Measurements from ENCODE around the gene NUDCD2.
A peak's percentile ranks its signal among the peaks of the same experiment; 100 is the strongest.
"Not testable (repeated sequence)": the region's sequence is repeated elsewhere in the genome, so short reads cannot be mapped to it uniquely, and the experiment has no call there.

Gene NUDCD2

DNA sequence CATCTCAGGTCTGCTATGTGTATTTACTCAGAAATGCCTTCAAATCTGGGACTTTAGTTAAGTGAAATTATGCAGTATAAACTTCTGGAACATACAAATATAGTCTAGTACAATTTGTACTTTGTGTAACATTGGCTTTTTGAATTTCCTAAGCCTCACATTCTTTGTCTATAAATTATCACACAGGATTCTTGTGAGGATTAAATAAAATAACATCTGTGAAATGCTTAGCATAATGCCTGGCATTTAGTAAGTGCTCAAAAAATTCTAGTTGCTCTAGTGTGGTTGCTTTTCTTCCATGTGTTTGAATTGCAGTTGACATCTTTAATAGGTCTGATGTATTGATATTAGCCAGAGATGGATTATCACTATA, 3.1 kb upstream of the NUDCD2 start:
- no peak for DNase-seq

DNA sequence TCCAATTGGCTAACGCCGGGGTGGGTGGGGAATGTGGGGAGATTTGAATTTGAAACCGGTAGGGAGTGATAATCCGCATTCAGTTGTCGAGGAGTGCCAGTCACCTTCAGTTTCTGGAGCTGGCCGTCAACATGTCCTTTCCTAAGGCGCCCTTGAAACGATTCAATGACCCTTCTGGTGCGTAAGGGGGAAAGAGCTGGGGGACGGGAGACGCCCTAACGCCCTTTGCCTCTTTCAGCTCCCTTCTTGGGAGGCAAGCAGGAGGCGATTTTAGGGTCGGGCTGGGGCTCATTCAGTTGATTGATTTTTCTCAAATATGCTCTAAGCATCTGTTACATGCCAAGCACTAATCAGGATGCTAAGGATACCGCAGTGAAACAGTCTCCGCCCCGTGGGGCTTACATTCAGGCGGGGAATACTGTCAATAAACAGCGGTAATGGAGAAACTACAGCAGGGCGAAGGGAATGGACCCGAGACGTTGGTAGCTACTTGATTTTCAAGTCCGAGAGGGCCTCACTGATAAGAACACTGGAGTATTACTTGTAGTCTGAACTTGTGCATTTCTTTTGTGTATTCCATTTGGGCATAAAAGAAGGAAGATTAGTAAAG, 765 bp upstream of the NUDCD2 start, which contains the start of gene HMMR:
HMMR (plus strand) TSS at position 71 of the 610 bp plus-strand sequence; CDS start at position 132, 61 bp downstream.
- DNase-seq = no peak

DNA sequence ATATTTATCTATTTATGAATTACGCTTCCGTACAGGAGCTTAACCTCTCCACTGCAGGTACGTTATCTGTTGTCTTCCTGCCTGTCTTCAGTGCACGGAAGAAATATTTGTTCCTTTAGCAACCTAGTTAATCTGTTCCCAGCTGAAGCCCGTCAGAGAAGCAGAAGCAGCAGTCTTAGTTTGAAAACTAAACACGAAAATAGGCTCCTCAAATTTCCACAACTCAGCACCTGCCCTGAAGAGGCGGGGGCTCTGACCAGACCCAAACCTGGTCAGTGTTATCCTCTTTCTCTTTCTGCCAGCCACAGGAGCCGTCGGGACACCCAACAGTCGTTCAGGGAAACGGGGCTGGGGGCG, 462 bp downstream of the NUDCD2 start:
- DNase-seq = no peak

DNA sequence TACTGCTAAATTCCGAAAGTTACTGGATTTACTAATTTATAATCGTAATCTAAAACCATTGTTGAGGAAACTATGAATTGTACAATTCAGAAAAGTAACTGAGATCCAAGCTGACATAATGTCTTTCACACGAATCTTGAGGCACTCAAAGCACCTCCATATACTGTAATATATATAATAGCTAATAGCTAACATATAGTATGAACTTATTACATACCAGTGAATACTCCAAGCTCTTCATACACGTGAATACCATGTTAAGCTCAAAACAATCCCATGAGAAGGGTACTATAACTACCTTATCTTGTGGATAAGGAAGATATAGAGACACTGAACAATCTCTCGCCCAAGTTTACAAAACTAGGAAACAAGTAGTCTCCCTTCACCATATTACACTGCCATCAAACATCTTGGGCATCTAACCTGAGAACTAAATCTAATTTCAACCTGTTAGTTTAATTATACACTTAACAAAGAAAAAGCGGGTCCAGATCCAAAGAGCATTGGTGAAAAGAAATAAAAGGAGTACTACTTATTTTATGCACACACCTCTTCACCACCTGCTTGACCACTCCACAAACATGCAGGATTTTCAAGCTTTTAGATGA, 1.0 kb downstream of the NUDCD2 start:
- DNase-seq = no peak

DNA sequence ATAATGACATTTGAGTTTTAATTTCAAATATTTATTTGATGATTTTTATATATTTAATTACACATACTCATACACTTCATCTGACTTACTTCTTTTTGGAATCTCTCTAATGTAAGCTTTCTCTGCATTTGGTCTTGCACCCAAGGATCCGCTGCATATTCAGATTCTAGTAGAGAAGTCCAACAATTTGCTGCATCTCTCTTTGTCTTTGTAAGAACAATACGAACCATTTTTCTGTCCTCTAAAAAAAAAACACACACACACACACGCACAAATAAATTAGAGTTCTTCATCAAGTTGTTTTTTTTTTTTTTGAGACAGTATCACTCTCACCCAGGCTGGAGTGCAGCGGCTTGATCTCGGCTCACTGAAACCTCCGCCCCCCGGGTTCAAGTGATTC, 3.1 kb downstream of the NUDCD2 start:
- no peak for DNase-seq

DNA sequence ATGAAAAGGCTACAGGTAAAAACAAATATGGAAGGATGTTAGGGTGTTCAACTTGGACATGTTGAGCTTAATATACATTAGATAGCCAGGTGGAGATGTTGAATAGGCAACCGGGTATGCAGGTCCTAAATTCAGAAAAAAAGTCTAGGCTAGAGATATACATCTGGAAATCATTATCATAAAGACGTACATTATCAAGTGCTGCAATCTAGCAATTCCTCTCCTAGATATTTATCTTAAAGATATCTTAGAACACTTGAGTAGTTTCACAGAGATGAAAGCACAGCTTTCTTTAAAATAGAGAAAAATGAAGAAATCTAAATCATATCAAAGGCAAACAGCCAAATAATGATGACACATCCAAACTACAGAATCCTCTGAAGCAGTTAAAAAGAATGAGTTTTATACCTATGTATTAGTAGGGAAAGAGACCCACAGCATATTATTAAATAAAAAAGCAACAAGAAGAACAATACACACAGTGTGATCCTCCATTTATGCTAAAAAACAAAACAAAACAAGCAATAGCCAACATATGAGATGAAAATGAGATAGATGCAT, 3.8 kb downstream of the NUDCD2 start:
- no peak for DNase-seq

DNA sequence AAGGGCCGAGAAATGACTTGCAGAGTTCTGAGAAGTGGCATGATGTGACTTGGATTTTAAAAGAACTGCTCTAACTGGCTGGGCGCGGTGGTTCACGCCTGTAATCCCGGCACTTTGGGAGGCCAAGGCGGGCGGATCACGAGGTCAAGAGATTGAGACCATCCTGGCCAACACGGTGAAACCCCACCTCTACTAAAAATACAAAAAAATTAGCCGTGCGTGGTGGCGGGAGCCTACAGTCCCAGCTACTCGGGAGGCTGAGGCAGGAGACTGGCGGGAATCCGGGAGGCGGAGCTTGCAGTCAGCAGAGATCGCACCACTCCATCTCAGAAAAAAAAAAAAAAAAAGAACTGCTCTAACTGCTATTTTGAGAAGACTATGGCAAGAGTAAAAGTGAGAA, 4.5 kb downstream of the NUDCD2 start:
- not testable (repeated sequence) for DNase-seq

DNA sequence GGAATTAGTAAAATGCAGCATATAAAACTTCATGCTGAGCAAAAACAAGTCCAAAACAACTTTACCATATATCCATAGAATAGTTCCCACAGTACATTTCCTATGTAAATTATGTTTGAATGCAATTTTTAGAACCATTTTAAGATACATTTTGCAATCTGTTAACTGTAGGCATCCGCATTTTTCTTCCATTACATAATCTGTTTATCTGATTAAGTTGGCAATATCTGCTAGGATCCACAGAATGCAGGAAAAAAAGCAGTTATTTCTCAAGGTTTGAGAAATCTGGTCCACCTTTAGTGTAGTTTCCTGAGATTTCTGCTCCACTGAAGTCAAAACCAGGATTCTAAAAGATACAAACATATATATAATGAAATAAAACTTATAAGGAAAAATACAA, 6.2 kb downstream of the NUDCD2 start:
- no peak for DNase-seq

DNA sequence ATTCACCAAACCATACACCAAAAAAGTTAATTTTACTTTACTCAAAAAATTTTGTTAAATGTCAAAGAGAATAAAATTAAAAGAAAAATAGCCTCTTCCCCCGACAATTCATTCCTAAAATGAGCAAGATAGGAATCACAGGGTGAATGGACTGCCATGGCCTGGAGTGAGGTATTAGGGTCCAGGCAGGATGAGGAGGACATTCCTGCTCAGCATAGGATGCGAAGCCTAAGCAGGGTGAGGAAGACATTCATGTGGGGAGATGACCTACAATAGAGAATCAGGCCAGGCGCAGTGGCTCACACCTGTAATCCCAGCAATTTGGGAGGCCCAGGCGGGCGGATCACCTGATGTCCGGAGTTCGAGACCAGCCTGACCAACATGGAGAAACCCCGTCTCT, 8.4 kb downstream of the NUDCD2 start:
- DNase-seq = no peak

DNA sequence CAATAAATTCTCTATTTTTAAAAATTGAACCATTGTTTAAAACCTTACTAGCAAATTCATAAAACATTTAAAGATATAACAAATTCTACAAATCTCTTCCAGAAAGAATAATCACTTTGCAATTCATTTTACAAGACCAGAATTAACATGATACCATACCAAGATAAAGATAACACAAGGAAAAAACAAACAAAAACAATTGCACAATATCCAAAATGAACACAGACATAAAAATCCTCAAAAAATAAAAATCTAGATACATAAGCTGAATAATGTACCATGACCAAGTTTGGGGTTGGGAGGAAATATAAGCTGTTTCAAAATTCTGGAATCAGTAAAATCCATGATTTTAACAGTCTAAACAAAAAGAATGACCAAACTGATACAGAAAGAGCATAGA, 11.4 kb downstream of the NUDCD2 start:
- no peak for DNase-seq

DNA sequence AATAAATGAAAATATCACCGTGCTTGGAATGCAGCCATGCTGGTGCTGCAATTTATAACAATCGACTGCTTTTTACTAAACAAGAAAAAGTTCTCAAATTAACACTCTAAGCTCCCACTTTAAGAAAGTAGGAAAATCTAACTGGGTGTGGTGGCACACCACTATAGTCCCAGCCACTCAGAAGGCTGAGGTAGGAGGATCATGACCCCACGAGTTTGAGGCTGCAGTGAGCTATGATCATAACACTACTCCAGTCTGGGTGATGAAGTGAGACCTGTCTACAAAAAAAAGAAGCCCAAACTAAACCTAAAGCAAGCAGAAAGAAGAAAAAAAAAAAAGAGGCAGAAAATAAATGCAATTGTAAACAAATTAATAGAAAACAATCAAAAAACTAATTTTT, 12.0 kb downstream of the NUDCD2 start:
- no peak for DNase-seq

DNA sequence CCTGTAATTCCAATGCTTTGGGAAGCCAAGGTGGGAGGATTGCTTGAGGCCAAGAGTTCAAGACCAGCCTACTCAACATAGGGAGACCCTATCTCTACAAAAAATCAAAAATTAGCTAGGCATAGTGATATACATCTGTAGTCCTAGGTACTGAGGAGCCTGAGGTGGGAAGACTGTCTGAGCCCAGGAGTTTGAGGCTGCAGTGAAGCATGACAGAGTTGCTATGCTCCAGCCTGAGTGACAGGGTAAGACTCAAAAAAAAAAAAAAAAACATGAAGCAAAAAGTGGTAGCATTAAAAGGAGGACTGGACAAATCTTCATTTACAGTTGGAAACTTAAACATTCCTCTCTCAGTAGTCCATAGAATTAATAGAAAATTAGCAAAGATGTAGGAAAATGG, 12.7 kb downstream of the NUDCD2 start:
- no peak for DNase-seq

DNA sequence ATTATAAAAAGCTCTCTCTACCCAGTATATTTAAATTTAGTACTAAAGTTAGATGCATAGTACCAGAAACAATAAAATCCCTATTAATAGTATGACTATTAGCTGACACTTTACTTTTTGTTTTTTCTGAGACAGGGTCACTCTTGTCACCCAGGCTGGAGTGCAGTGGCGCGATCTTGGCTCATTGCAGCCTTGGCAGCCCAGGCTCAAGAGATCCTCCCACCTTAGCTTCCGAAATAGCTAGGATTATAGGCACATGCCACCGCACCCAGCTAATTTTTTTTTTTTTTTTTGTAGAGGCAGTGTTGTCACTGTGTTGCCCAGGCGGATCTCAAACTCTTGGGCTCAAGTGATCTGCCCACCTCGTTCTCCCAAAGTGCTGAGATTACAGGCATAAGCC, 14.6 kb downstream of the NUDCD2 start:
- DNase-seq = no peak

DNA sequence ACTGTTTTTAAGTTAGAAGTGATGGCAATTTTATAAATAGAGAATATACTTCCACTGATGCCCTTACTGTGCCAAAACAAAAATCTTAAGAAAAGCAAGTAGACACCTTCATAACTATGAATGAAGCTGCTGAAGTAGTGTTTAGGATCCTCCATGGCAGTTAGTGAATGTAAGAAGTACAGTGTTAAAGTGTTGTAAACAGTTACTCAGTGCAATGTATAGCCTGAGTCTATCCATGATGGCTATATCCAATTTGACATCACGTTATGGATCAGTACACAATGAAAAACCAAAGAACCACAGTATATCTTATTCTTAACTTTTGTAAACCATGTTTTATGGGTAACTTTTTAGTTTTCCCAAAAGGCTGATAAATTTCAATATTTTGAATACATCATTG, 15.4 kb downstream of the NUDCD2 start:
- DNase-seq = no peak

DNA sequence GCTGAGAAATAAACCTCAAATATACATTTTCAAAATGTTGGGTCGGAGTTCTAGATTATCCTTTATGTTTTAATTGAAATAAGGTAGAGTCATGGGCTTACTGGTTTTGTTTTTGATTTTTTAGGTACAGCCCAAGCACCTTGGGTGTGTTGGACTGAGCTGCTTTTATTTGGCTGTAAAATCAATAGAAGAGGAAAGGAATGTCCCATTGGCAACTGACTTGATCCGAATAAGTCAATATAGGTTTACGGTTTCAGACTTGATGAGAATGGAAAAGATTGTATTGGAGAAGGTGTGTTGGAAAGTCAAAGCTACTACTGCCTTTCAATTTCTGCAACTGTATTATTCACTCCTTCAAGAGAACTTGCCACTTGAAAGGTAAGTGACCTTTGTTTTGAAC, 18.9 kb downstream of the NUDCD2 start:
- no peak for DNase-seq

DNA sequence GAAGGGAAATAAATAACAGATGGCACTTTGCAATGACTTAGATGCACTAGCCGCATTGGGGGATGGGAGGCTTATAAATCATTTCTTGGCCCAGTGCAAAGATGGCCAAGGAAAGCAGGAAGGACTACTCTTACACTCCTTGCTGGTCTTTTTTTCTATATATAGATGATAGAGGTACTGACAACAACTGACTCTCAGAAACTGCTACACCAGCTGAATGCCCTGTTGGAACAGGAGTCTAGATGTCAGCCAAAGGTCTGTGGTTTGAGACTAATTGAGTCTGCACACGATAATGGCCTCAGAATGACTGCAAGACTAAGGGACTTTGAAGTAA, 20.8 kb downstream of the NUDCD2 start:
- DNase-seq = no peak

DNA sequence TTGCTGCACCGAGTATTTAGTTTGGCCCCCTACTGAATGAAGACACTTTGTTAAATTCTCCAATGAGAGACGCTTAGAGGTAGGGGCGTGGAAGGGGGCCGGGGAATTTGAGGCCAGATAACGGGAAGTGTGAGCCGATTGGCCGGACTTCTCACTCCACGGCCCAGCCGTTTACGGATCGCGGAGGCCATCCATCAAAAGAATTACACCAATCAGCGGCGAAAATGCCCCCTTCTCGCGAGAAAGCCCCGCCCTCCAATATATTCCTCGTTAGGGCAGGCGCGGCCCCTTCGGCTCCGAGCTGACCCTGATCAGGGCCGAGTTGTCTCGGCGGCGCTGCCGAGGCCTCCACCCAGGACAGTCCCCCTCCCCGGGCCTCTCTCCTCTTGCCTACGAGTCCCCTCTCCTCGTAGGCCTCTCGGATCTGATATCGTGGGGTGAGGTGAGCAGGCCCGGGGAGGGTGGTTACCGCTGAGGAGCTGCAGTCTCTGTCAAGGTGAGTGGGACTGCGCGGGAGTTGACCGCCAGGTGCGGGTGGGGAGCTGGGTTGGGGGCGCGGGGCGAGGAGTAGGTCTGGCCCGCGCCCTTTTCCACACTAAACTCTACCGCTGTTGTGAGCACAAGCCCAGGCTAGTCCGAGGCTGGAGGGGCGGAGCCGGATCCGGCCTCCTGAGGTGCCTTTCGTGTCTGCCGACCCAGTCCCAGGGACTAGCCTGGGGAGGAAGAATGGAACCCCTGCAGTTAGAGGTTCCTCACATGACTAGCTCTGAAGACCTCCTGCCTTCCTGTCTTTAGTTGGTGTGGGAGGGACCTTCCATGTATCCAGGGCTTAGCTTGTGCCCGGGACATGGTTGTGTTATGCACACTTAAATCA, 22.4 kb downstream of the NUDCD2 start, which contains the start of gene CCNG1:
CCNG1 (plus strand) TSS at position 287 of the 874 bp plus-strand sequence. CDS start 1,662 bp downstream, outside the sequence.
- peak; percentile 91 to 93 for DNase-seq

DNA sequence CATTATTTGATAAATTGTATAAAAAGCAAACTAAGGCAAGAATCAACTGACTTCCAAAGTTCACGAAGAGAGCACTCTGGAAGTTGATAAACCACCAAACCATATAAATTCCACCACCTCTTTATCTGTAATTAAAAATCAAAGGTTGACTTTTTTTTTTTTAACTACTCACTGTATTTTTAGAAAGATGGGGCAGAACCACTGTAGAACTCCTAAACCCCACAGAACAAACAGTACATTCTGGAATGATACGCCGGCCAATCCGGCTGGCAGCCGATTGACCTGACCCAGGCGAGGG, 22.9 kb downstream of the NUDCD2 start:
- DNase-seq = no peak

DNA sequence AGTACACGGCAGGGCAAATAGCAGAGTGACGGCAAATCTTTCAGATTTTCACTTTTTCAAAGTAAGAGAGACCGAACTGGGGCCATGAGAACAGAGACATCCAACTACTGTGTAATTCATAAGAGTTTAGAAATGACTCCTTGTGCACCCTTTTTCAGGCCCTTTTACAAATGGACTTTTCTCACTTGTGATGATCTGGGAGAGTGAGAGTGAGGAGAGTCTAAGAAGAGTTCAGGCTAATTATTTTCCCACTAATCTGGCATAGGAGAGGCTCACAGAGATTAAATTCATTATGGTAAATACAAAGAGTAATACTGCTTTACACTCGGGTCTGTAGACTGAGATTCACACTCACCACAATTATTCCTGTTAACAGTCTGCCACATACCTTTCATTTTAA, 23.4 kb downstream of the NUDCD2 start:
- DNase-seq = no peak

DNA sequence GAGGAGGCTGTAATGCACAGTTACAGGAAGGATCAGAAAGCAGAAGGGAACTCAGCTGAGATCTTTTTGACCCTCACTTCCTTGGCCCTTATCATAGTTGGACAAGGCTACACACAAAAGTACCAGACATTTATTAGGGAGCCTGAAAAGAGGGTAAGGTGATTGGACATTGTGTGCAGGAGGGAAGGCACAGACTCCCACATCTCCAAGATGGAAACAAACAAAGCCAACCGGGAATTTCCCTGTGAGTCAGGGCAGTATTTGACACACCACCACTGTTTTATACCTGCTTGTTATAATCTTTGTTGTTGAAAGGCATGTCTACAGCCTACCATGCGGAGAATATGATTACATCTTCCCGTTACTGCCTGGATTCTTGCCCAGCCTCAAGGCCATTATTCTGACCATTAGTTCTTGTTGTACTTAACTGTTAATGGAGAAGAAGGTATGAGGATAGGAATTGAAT, 25.5 kb downstream of the NUDCD2 start:
- no peak for DNase-seq

DNA sequence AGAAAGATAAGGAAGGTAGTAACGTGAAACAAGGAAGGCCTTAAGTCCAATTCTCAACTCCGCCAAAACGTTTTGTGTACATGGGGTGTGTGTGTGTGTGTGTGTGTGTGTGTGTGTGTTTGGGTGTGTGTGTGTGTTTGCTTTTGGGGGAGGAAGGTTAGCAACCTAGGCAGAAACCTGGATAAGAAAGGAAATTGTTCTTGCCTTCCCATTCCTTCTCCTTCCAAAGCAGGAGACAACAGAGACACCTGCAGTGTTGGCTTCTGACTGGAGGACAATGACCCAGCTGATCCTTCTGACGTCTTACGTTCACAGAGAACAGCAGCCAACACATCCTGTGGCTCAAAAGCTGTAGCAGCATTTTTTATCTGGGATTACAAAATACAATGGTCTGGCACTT, 26.6 kb downstream of the NUDCD2 start:
- no peak for DNase-seq

DNA sequence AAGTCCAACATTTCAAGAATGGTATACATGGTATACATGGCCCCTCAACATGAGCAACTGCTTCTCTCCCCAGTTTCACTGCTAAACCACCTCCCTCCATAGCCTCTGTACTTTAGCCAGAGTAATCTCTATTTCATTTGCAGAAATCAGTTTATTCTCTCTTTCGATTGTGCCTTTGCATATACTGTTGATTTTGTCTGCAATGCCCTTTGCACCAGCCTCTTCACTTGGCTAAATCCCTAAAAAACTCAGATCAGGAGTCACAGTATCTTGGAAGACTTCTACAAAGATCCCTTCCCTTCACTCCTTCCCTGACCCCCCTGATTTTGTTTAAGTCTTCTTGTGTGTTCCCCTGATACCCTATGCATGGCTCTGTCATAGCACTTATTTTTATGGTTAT, 27.4 kb downstream of the NUDCD2 start:
- DNase-seq = no peak

DNA sequence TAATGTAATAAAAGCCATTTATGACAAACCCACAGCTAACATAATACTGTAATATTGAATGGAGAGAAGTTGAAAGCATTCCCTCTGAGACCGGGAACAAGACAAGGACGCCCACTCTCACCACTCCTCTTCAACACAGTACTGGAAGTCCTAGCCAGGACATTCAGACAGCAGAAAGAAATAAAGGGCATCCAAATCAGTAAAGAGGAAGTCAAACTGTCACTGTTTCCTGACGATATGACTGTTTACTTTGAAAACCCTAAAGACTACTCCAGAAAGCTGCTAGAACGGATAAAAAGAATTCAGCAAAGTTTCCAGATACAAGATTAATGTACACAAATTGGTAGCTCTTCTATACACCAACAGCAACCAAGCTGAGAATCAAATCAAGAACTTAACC, 33.8 kb downstream of the NUDCD2 start:
- not testable (repeated sequence) for DNase-seq

DNA sequence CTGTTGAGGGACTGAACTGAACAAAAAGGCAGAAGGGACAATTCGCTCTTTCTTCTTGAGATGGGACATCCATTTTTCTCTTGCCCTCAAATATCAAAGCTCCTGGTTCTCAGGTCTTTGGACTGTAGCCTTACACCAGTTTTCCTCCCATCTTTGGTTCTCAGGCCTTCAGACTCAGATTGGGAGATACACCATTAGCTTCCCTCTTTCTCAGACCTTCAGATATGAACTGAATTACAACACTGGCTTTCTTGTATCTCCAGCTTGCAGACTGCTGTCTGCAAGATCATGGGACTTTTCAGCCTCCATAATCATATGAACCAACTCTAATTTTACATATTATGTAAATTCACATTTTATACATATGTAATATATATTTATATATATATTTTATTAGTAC, 35.1 kb downstream of the NUDCD2 start:
- no peak for DNase-seq

Measured in CD4-positive, alpha-beta T cell treated with Interferon alpha-2 for 1 hour (primary cell).